Gastroesophageal sphincter (tissue), 3 donors: ENCODE measurements around the gene DOCK9.

Source experiments
- EP300 ChIP-seq: sonication (generic); formaldehyde crosslinking; IDR thresholded peaks from one replicate; pipeline ENCODE4 v1.6.1; 2017; ENCODE audit warnings: antibody characterized with exemption, mild to moderate bottlenecking
- POLR2A ChIP-seq, 2 donors: fragments of 450-650 bp; IDR thresholded peaks; one replicate each; pipeline ENCODE4 v1.6.1; 2017; ENCODE audit warnings: antibody characterized with exemption in 2 of 2, mild to moderate bottlenecking in 2 of 2, moderate library complexity in 1 of 2
- POLR2AphosphoS5 ChIP-seq: sonication (generic); formaldehyde crosslinking; IDR thresholded peaks from one replicate; pipeline ENCODE4 v1.6.1; 2017; ENCODE audit warnings: antibody characterized with exemption
- TF ChIP-seq, protein P1 (sequence below), 4 experiments: fragments of 200-600 bp in 2 of 4; fragments of 450-650 bp in 2 of 4; sonication (generic) in 1 of 4; IDR thresholded peaks; one replicate each; pipeline ENCODE4 v1.5.1; 2017 to 2019; ENCODE audit warnings: antibody characterized with exemption in 4 of 4, mild to moderate bottlenecking in 2 of 4, moderate library complexity in 2 of 4

DNA sequence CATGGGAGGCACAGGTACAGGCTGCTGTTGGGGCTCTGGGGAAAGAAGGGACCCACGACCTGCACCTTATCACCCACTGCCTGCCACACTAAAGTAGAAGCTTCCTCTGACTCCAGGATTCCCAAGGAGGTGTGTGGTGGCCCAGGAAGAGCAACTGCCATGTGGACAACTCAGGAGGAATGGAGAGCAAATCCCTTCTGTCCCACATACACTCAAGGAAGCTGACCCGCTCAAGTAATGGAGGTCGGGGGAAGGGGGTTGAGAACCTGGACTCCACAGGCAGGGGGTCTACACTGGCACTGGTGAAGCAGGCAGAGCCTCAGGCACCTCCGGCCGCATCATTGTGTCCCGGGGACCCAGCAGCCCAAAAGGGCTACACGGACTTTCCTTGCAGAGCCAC is 196.0 kb downstream of the DOCK9 start:
- TF ChIP-seq POLR2AphosphoS5, result no peak
- TF ChIP-seq, protein P1, sequence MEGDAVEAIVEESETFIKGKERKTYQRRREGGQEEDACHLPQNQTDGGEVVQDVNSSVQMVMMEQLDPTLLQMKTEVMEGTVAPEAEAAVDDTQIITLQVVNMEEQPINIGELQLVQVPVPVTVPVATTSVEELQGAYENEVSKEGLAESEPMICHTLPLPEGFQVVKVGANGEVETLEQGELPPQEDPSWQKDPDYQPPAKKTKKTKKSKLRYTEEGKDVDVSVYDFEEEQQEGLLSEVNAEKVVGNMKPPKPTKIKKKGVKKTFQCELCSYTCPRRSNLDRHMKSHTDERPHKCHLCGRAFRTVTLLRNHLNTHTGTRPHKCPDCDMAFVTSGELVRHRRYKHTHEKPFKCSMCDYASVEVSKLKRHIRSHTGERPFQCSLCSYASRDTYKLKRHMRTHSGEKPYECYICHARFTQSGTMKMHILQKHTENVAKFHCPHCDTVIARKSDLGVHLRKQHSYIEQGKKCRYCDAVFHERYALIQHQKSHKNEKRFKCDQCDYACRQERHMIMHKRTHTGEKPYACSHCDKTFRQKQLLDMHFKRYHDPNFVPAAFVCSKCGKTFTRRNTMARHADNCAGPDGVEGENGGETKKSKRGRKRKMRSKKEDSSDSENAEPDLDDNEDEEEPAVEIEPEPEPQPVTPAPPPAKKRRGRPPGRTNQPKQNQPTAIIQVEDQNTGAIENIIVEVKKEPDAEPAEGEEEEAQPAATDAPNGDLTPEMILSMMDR (IDR thresholded peaks at IDR 0.05), result no peak
- TF ChIP-seq EP300, result no peak
- no peak for TF ChIP-seq POLR2A (IDR thresholded peaks at IDR 0.05)
